Measurements from ENCODE around the gene GNG2. TPM values are rescaled to one million over a fixed set of nuclear protein-coding genes. Genes with fewer than 3 reads are reported as not detected.

The GNG2 gene
- total and polyA plus RNA-seq, 2 of the 8 experiments (the other 6 are each of a cell fraction or from before 2014, with no cell fraction given): 8.2 to 17.9 TPM

GRCh38 chr14:51877810-51878209 is 17.4 kb downstream of the GNG2 start (continued):
- no peak for TF ChIP-seq EP300 (IDR thresholded peaks at IDR 0.05; ENCODE audit: borderline replicate concordance in 1 of 2, low read depth in 2 of 2, low read length in 2 of 2)
- no peak for TF ChIP-seq FOSL1 (IDR thresholded peaks at IDR 0.05; ENCODE audit: insufficient read depth, low read depth, low read length)
- TF ChIP-seq GTF2F1 (IDR thresholded peaks at IDR 0.05; ENCODE audit: borderline replicate concordance, low read depth, low read length): no peak
- TF ChIP-seq CBX8 (IDR thresholded peaks at IDR 0.05; ENCODE audit: borderline replicate concordance, low read depth, low read length): no peak
- TF ChIP-seq SP4 (IDR thresholded peaks at IDR 0.05; ENCODE audit: low read length): no peak
- TF ChIP-seq KDM4A (IDR thresholded peaks at IDR 0.05; ENCODE audit: low read depth, low read length, severe bottlenecking): no peak
- TF ChIP-seq KDM1A (IDR thresholded peaks at IDR 0.05; ENCODE audit: borderline replicate concordance, low read length): no peak
- TF ChIP-seq CREB1 (IDR thresholded peaks at IDR 0.05): no peak
- TF ChIP-seq SP1 (IDR thresholded peaks at IDR 0.05; ENCODE audit: low read depth, low read length): no peak
